ENCODE data around the gene CBFA2T2.
"Not testable (repeated sequence)": the region's sequence is repeated elsewhere in the genome, so short reads cannot be mapped to it uniquely, and the experiment has no call there.

GRCh38 chr20:33591901-33592300 lies 102.0 kb downstream of the CBFA2T2 start:
- not testable (repeated sequence) for TF ChIP-seq EZH2 (IDR thresholded peaks at IDR 0.05; ENCODE audit: borderline replicate concordance, low read length); CTCF (conservative IDR thresholded peaks at IDR 0.05 in 1 of 2, IDR thresholded peaks at IDR 0.05 in 1 of 2; ENCODE audit: extremely low read depth in 1 of 2, insufficient read depth in 1 of 2, low read depth in 1 of 2, low read length in 2 of 2)
